OCI-LY7 (cell line): Measurements from ENCODE around the gene SFRP5. TPM values are rescaled to one million over a fixed set of nuclear protein-coding genes. Genes with fewer than 3 reads are reported as not detected.
A peak's percentile ranks its signal among the peaks of the same experiment; 100 is the strongest.

Source experiments
- BruUV-seq: library from RNA; stranded (reverse); fragments of 400-500 nt; replicated peaks from 2 replicates; lab custom pipeline; 2021; lab: Mats Ljungman, UMichigan
- CTCF ChIA-PET: fragments of 300-600 bp; sonication (Branson Sonifier 250); formaldehyde crosslinking; loops from one replicate; lab custom pipeline; 2022; ENCODE audit warnings: antibody characterized with exemption; ENCODE audit not compliant: unreplicated experiment; lab: Charles Lee
- POLR2A ChIA-PET: fragments of 300-600 bp; sonication (Branson Sonifier 250); formaldehyde crosslinking; loops from one replicate; lab custom pipeline; 2022; ENCODE audit warnings: antibody characterized with exemption; lab: Charles Lee
- DNase-seq: peaks from one replicate; pipeline ENCODE4 v3.0.0-alpha.2; 2015; ENCODE audit warnings: low spot score
- H2AFZ ChIP-seq: fragments of 200-600 bp; sonication (generic), shearing (Covaris generic); 2 replicates; pipeline ENCODE4 v1.6.1; 2014; ENCODE audit warnings: mild to moderate bottlenecking, antibody characterized with exemption, low read length, moderate library complexity
- H3K27ac ChIP-seq: fragments of 200-600 bp; sonication (generic); 2 replicates; pipeline ENCODE4 v1.5.1; 2014; ENCODE audit warnings: mixed run types, low read depth, mild to moderate bottlenecking, moderate library complexity, low read length, inconsistent platforms; ENCODE audit not compliant: poor library complexity, severe bottlenecking
- H3K36me3 ChIP-seq: fragments of 200-600 bp; sonication (generic); 2 replicates; pipeline ENCODE4 v1.6.1; 2014; ENCODE audit warnings: mild to moderate bottlenecking, antibody characterized with exemption, low read length, moderate library complexity, mixed read lengths; ENCODE audit not compliant: insufficient read depth
- H3K4me1 ChIP-seq: fragments of 200-600 bp; sonication (generic); 2 replicates; pipeline ENCODE4 v1.5.1; 2014; ENCODE audit warnings: mild to moderate bottlenecking, low read length; ENCODE audit not compliant: insufficient read depth, poor library complexity, severe bottlenecking
- H3K4me2 ChIP-seq: fragments of 200-600 bp; sonication (generic); 2 replicates; pipeline ENCODE4 v1.6.1; 2014; ENCODE audit warnings: mild to moderate bottlenecking, low read length
- H3K4me3 ChIP-seq: fragments of 200-600 bp; sonication (generic); 2 replicates; pipeline ENCODE4 v1.5.1; 2014; ENCODE audit warnings: mild to moderate bottlenecking, low read depth, low read length; ENCODE audit not compliant: poor library complexity, severe bottlenecking
- H3K79me2 ChIP-seq: fragments of 200-600 bp; sonication (generic); 2 replicates; pipeline ENCODE4 v1.6.1; 2016; ENCODE audit warnings: low read depth, mild to moderate bottlenecking, low read length, moderate library complexity, mixed read lengths; ENCODE audit not compliant: insufficient read depth
- H3K9me2 ChIP-seq: fragments of 200-600 bp; sonication (generic); 2 replicates; pipeline ENCODE4 v1.6.1; 2016; ENCODE audit warnings: mild to moderate bottlenecking, low read length, mixed read lengths; ENCODE audit not compliant: insufficient read depth
- H3K9me3 ChIP-seq: fragments of 200-600 bp; sonication (generic); 2 replicates; pipeline ENCODE4 v1.6.1; 2014; ENCODE audit warnings: mild to moderate bottlenecking, mixed run types, low read length, mixed read lengths
- H4K20me1 ChIP-seq: fragments of 200-600 bp; sonication (generic); 2 replicates; pipeline ENCODE4 v1.6.1; 2014; ENCODE audit warnings: mild to moderate bottlenecking, antibody characterized with exemption, low read length, moderate library complexity, mixed read lengths; ENCODE audit not compliant: insufficient read depth
- EZH2phosphoT487 ChIP-seq: fragments of 200-600 bp; sonication (generic); IDR thresholded peaks from 2 replicates; pipeline ENCODE4 v1.6.1; 2018; ENCODE audit warnings: low read depth, borderline replicate concordance, mild to moderate bottlenecking, mixed run types, antibody characterized with exemption, low read length, moderate library complexity, mixed read lengths
- intact Hi-C: fragments of 100-400 bp; cut with micrococcal nuclease; formaldehyde crosslinking; loops from one replicate; pipeline ENCODE4 v1.10.0; 2022; ENCODE audit not compliant: unreplicated experiment
- total RNA-seq, 2 experiments: library from RNA; depleted of rRNA in 1 of 2; stranded (reverse); fragments of >200 nt in 1 of 2; shearing (Covaris generic) in 1 of 2; gene quantifications; 2 replicates each; pipeline ENCODE4 v1.2.3, GENCODE V29; 2014 to 2022
- TF ChIP-seq, protein P1 (sequence below): fragments of 200-600 bp; sonication (generic); conservative IDR thresholded peaks from 2 replicates; pipeline ENCODE4 v1.5.1; 2014; ENCODE audit warnings: mild to moderate bottlenecking, antibody characterized with exemption, low read length, moderate library complexity, mixed read lengths

The SFRP5 gene
- total RNA-seq, 2 experiments from 2014 or later, result not detected

DNA sequence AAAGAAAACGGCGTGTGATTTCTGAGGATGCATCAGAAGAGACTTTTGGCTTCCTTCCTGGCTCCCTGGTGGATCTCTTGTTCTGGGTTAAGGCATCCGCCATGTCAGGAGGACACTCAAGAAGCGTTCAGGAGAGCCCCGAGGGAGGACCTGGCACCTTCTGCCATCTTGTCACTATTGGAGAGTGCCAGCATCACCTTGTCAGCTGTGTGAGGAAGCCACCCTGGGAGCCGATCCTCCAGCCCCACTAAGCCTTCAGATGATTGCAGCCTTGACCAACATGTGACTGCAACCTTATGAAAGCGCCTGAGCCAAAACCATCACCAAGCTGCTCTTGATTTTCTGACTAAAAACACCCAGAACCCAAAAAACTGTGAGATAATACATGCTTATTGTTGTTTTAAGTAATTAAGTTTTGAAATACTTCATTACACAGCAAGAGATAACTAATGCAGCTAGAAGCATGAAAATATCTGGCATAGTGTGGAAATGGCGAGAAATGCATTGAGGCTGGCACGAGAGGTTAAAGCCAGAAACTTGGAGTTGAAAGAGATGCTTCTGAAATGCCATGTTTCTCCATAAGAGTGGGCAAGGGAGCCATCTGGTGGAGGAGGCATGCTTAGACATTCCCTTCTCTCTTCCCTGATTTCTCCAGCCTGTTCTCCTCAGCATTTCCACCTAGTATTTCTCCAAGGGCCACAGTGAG lies 40.3 kb downstream of the SFRP5 start:
- H3K9me3 ChIP-seq, result no peaks in the 10 kb centered on the region
- no peak overlapping the region for H3K4me3 ChIP-seq
- no peaks in the 10 kb centered on the region for H3K36me3 ChIP-seq
- intact Hi-C loops, result loop anchor here (1.0 to 5.0 kb wide), 4 partner anchors 22 to 159 kb away; partner anchors contain the start of genes ANKRD2 and AVPI1
- POLR2A ChIA-PET, result no interaction called here
- no peaks in the 10 kb centered on the region for H4K20me1 ChIP-seq
- CTCF ChIA-PET, result interaction anchor here (0.6 to 0.9 kb wide), 2 partner anchors 30 to 297 kb away, joined by 3 read pairs; no protein-coding TSS in a partner anchor
- peaks cover 9% of the 10 kb centered on the region for H3K4me1 ChIP-seq
- no peaks in the 10 kb centered on the region for H3K79me2 ChIP-seq
- DNase-seq, result peak; percentile 67
- H3K4me2 ChIP-seq, result no peak overlapping the region
- no peak overlapping the region for H3K27ac ChIP-seq
- 0 out of 2 replicates have a peak overlapping the region, but pooled peaks have one; percentile 23 for H2AFZ ChIP-seq
- H3K9me2 ChIP-seq, result no peaks in the 10 kb centered on the region
- TF ChIP-seq EZH2phosphoT487, result no peak
- TF ChIP-seq, protein P1, sequence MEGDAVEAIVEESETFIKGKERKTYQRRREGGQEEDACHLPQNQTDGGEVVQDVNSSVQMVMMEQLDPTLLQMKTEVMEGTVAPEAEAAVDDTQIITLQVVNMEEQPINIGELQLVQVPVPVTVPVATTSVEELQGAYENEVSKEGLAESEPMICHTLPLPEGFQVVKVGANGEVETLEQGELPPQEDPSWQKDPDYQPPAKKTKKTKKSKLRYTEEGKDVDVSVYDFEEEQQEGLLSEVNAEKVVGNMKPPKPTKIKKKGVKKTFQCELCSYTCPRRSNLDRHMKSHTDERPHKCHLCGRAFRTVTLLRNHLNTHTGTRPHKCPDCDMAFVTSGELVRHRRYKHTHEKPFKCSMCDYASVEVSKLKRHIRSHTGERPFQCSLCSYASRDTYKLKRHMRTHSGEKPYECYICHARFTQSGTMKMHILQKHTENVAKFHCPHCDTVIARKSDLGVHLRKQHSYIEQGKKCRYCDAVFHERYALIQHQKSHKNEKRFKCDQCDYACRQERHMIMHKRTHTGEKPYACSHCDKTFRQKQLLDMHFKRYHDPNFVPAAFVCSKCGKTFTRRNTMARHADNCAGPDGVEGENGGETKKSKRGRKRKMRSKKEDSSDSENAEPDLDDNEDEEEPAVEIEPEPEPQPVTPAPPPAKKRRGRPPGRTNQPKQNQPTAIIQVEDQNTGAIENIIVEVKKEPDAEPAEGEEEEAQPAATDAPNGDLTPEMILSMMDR, result peak; percentile 88
- BruUV-seq, result no TSS peak

DNA sequence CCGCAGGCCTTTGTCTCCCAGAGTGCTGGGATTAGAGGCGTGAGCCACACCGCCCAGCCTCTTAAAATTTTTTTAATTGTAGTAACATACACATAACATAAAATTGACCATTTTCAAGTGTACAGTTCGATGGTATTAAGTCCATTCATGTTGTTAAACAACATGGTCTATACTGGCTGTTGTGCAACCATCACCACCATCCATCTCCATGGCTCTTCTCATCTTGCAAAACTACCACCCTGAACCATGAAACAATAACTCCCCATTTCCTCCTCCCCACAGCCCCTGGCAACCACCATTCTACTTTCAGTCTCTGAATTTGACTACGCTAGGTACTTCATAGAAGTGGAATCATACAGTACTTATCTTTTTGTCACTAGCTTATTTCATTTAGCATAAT lies 42.8 kb downstream of the SFRP5 start:
- Histone ChIP-seq H3K9me3 (no peaks in the 10 kb centered on the region), H2AFZ (no peak overlapping the region), H3K79me2 (no peaks in the 10 kb centered on the region), H3K9me2 (no peaks in the 10 kb centered on the region), H3K27ac (no peak overlapping the region), H3K4me2 (no peak overlapping the region), H4K20me1 (no peaks in the 10 kb centered on the region), H3K36me3 (no peaks in the 10 kb centered on the region), H3K4me3 (no peak overlapping the region), H3K4me1 (no peaks in the 10 kb centered on the region)
- CTCF ChIA-PET, result no interaction called here
- TF ChIP-seq EZH2phosphoT487, result no peak
- TF ChIP-seq, protein P1, result no peak
- DNase-seq, result no peak
- BruUV-seq, result no TSS peak
- intact Hi-C loops, result no loop called here
- POLR2A ChIA-PET, result interaction anchor here (0.7 kb wide), 1 partner anchor 18 kb away, joined by 3 read pairs; no protein-coding TSS in a partner anchor

DNA sequence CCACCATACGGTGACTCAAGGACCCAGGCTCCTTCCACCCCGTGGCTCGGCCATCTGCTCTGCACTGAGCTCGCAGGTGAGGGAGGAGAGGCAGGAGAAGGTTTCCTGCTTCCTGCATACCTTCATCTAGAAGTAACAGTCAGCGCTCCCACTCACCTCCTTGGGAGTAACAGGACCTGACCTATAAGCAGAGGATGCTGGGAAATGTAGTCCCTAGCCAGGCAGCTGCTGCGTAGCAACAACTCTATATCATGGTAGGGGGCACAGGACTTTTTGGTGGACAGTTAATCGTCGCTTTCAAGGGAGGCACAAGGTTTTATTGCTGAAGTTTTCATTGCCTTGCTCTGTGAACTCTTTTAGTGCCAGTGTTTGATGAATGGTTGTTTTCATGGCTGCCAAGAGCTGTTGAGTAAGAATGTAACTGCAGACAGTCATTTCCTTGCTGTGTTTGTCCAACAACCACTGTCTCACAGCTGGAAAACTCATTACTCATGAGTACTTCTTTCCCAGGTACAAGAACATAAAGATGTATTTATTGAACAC lies 45.1 kb downstream of the SFRP5 start:
- no peaks in the 10 kb centered on the region for H3K9me3 ChIP-seq
- H3K4me3 ChIP-seq, result no peak overlapping the region
- intact Hi-C loops, result no loop called here
- no peaks in the 10 kb centered on the region for H3K79me2 ChIP-seq
- DNase-seq, result no peak
- no peak overlapping the region for H3K27ac ChIP-seq
- H3K9me2 ChIP-seq, result no peaks in the 10 kb centered on the region
- BruUV-seq, result no TSS peak
- CTCF ChIA-PET, result no interaction called here
- no peak overlapping the region for H3K4me2 ChIP-seq
- no peaks in the 10 kb centered on the region for H3K4me1 ChIP-seq
- no peaks in the 10 kb centered on the region for H4K20me1 ChIP-seq
- TF ChIP-seq EZH2phosphoT487, result no peak
- TF ChIP-seq, protein P1, result no peak
- no peaks in the 10 kb centered on the region for H3K36me3 ChIP-seq
- POLR2A ChIA-PET, result interaction anchor here (0.8 kb wide), 1 partner anchor 9 kb away, joined by 3 read pairs; no protein-coding TSS in a partner anchor
- no peak overlapping the region for H2AFZ ChIP-seq
